HAP-1 (cell line): ENCODE data around the gene SERPINF2.
A peak's percentile ranks its signal among the peaks of the same experiment; 100 is the strongest.
"Not testable (repeated sequence)": the region's sequence is repeated elsewhere in the genome, so short reads cannot be mapped to it uniquely, and the experiment has no call there.

ENCODE experiments used
- DNase-seq, 2 experiments: peaks; one replicate each; pipeline ENCODE4 v3.0.0-alpha.2; 2016 to 2020; ENCODE audit warnings: low spot score in 2 of 2
- H3K27me3 ChIP-seq: fragments of 250-450 bp; sonication (Bioruptor Pico); 2 replicates; pipeline ENCODE4 v1.5.1; 2020; ENCODE audit warnings: low read depth, mild to moderate bottlenecking, moderate library complexity
- H3K36me3 ChIP-seq: fragments of 250-450 bp; sonication (Bioruptor Pico); replicated peaks from 2 replicates; pipeline ENCODE4 v1.5.1; 2020; ENCODE audit warnings: mild to moderate bottlenecking
- H3K4me1 ChIP-seq: fragments of 250-450 bp; sonication (Bioruptor Pico); 2 replicates; pipeline ENCODE4 v1.5.1; 2020; ENCODE audit warnings: mild to moderate bottlenecking
- H3K4me3 ChIP-seq: fragments of 250-450 bp; sonication (Bioruptor Pico); 2 replicates; pipeline ENCODE4 v1.5.1; 2020; ENCODE audit warnings: mild to moderate bottlenecking, moderate library complexity
- H3K9me3 ChIP-seq: fragments of 250-450 bp; sonication (Bioruptor Pico); 2 replicates; pipeline ENCODE4 v1.5.1; 2020; ENCODE audit warnings: mild to moderate bottlenecking, moderate library complexity
- in situ Hi-C: fragments of 300-500 bp; cut with MboI; formaldehyde crosslinking; loops from 3 replicates; pipeline ENCODE4 v1.14.3; 2020; ENCODE audit warnings: low sequenced_read_pairs, inconsistent platforms, mixed read lengths

SERPINF2 gene

DNA sequence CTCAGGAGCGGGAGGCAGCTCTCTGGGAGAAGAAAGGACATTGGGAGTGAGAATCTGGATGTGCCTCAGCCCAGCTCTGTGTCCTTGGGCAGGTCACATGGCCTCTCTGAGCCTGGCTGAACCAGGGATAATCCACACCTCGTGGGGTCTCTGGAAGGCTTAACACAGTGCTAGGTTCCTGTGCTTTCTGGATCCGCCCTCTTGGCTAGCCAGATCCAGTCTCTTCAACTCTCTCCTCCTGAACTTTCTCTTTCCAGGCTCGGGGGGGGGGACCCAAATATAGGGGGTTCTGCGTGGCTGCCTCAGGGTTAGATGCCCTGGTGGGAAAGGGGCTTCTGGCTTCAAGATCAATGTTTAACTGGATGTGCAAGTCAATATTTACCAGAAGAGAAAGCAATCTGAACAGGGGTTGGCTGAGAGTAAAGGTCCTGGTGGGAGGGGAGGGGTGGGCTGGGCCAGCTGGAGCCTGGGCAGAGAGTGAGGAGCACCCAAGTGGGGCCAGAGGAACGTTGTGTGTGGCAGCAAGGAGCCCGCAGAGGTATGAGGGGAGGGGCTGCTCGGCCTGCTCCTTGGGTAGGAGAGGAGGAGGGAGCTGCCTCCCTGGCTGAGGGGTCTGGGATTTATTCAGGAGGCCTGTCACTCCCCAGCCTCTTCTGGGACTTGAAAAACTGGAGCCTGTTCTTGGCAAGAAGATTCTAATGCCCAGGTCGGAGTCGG is at the start of gene SERPINF2:
Gene SERPINF2, plus strand, starts transcription at position 501 of the 717 bp plus-strand sequence. CDS start 2,125 bp downstream, outside the sequence.
- in situ Hi-C loops, result no loop called here
- no peak for DNase-seq
- H3K4me3 ChIP-seq, result no peak within 1 kb of the TSS
- no peaks in the 10 kb centered on the region for H3K9me3 ChIP-seq
- no peaks in the 10 kb centered on the region for H3K36me3 ChIP-seq
- no peaks in the 10 kb centered on the region for H3K4me1 ChIP-seq
- no peaks in the 10 kb centered on the region for H3K27me3 ChIP-seq

DNA sequence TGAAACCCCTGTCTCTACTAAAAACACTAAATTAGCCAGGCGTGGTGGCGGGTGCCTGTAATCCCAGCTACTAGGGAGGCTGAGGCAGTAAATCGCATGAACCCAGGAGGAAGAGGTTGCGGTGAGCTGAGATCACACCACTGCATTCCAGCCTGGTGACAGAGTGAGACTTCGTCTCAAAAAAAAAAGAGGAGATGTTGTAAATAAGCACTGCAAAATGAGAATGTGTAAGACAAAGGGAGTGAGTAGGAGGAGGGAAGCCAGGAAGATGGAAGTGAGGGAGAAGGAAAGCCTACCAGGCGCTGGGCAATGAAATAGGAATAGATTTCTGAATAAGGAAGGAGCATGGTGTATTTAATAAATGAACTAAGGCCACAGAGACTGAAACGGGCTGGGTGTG is 49.3 kb upstream of the SERPINF2 start:
- Histone ChIP-seq H3K4me1 (no peaks in the 10 kb centered on the region), H3K27me3 (no peaks in the 10 kb centered on the region), H3K36me3 (no peaks in the 10 kb centered on the region), H3K4me3 (no peak overlapping the region), H3K9me3 (no peaks in the 10 kb centered on the region)
- in situ Hi-C loops, result no loop called here
- DNase-seq, result no peak

DNA sequence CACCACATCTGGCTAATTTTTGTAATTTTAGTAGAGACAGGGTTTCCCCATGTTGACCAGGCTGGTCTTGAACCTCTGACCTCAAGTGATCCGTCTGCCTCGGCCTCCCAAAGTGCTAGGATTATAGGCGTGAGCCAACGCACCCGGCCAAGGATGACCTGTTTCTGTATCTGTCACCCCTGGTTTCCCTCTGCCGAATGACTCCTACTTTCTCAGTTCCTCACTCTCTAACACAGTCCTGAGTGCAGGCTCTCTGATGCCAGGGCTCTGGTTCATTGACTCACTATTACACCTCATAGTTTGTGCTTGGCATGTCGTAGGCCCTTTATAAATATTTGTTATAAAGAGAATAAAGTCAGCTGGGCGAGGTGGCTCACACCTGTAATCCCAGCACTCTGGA is 47.3 kb upstream of the SERPINF2 start:
- Histone ChIP-seq H3K4me3 (no peak overlapping the region), H3K27me3 (no peaks in the 10 kb centered on the region), H3K36me3 (no peaks in the 10 kb centered on the region), H3K9me3 (no peaks in the 10 kb centered on the region), H3K4me1 (no peaks in the 10 kb centered on the region)
- DNase-seq, result no peak
- in situ Hi-C loops, result no loop called here

DNA sequence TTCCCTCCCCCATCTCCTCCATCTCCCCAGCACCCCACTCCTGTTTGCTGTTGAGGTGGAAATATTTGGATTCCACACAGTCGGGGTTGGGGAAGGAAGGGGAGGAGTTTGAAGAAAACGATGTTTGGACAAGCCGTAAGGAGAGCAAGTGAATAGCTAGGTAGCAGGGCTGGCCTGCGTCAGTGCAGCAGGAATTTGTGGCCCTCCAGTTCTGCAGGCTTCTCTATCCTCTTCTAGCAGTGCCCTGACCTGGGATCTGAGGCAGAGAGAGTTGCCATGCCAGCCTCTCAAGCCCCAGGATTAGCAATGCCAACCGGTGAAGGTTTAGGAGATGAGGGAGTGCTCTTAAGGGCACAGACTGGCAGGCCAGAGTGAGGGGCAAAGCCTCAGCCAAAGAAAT is 45.0 kb upstream of the SERPINF2 start:
- in situ Hi-C loops, result no loop called here
- no peaks in the 10 kb centered on the region for H3K4me1 ChIP-seq
- H3K36me3 ChIP-seq, result no peaks in the 10 kb centered on the region
- H3K4me3 ChIP-seq, result no peak overlapping the region
- H3K27me3 ChIP-seq, result no peaks in the 10 kb centered on the region
- no peak for DNase-seq
- H3K9me3 ChIP-seq, result no peaks in the 10 kb centered on the region

DNA sequence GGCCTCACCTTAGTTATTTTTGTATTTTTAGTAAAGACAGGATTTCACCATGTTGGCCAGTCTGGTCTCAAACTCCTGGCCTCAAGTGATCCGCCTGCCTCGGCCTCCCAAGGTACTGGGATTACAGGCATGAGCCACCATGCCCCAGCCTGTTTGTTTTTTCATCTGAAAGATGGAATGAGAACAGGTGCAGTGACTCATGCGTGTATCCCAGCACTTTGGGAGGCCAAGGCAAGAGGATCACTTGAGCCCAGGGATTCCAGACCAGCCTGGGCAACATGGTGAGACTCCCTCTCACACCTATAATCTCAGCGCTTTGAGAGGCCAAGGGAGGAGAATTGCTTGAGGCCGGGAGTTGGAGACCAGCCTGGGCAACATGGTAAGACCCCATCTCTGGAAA is 42.8 kb upstream of the SERPINF2 start:
- H3K4me3 ChIP-seq, H3K9me3 ChIP-seq, DNase-seq, H3K27me3 ChIP-seq, in situ Hi-C loops, H3K4me1 ChIP-seq, H3K36me3 ChIP-seq: not testable (repeated sequence)

DNA sequence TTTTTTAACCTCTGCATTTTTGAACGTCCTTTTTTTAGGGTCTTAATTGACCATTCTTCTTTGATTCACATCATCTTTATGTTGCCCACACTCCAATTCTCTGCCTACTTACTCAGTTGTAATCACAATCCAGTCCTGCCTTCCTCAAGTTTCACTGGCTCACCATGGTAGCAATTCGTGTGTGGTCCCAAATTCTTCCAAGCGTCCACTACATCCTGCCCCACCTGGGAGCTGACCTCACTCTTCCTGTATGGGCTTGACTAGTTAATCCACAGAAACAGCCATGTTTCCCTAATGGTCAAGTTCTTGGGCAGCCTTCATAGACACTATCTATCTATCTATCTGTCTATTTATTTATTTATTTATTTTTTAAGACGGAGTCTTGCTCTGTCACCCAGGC is 39.6 kb upstream of the SERPINF2 start:
- Histone ChIP-seq H3K27me3 (no peaks in the 10 kb centered on the region; the same call in 1 of the 2 replicates), H3K9me3 (no peaks in the 10 kb centered on the region), H3K4me1 (no peaks in the 10 kb centered on the region), H3K36me3 (no peaks in the 10 kb centered on the region), H3K4me3 (no peak overlapping the region)
- no peak for DNase-seq
- in situ Hi-C loops, result no loop called here

DNA sequence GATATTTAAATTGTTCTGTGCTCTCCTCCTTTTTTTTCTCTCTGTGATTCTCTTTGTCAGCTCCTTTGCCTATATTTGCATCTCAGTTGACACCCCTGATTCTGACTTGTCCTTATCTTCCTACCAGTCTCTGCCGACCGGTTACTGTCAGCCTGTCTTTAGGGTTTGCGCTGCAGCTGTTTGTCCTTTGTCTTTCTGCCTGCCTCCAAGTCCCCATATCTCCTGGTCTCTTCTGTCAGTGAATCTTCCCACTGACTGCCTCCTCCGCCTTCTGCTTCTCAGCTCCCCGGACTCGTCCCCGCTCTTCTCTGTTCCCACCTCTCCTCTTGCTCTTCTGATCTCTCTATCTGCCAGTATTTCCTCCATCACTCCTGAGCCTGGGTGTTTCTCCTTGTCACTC is 37.7 kb upstream of the SERPINF2 start:
- H3K9me3 ChIP-seq, result no peaks in the 10 kb centered on the region
- no peaks in the 10 kb centered on the region; the same call in 1 of the 2 replicates for H3K27me3 ChIP-seq
- H3K36me3 ChIP-seq, result no peaks in the 10 kb centered on the region
- H3K4me3 ChIP-seq, result no peak overlapping the region
- in situ Hi-C loops, result no loop called here
- no peaks in the 10 kb centered on the region for H3K4me1 ChIP-seq
- DNase-seq, result no peak

DNA sequence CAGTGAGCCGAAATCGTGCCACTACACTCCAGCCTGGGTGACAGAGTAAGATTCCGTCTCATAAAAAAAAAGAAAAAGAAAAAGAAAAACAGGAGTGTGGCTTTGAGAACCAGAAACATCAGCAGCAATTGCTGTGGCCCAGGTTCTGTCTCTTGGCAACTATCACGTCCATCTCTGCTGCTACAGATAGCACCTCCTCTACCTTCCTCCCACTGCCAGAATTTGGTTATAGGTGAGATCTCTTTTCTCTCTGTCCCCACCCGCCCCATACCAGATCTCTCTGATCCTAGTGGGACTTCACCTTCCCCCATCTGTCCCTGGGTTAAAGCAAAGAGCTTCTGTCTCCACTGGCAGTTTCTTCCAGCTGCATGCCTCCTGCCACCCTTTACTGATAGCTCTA is 35.6 kb upstream of the SERPINF2 start:
- in situ Hi-C loops, result no loop called here
- Histone ChIP-seq H3K36me3 (no peaks in the 10 kb centered on the region; the same call in 1 of the 2 replicates), H3K9me3 (no peaks in the 10 kb centered on the region), H3K4me1 (no peaks in the 10 kb centered on the region; the same call in 1 of the 2 replicates), H3K27me3 (no peaks in the 10 kb centered on the region; the same call in 1 of the 2 replicates), H3K4me3 (no peak overlapping the region)
- DNase-seq, result no peak

DNA sequence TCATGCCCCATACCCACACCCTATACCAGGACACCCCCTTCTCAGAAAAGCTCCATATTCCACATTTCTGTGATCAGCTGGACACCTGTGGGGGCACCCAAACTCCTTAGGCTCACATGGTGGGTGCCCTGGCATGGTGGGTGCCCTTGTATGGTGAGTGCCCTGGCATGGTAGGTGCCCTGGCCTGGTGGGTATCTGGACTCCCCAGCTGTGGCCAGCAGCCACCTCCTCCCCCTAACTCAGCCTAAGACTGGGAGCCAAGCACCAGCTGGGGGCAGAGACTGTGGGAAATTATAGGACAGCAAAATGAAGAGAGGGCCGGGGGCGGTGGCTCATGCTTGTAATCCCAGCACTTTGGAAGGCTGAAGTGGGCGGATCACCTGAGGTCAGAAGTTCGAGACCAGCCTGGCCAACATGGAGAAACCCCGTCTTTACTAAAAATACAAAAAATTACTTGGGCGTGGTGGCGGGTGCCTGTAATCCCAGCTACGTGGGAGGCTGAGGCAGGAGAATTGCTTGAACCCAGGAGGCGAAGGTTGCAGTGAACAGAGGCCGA is 33.8 kb upstream of the SERPINF2 start:
- H3K27me3 ChIP-seq, H3K4me1 ChIP-seq, H3K4me3 ChIP-seq, H3K36me3 ChIP-seq, in situ Hi-C loops, H3K9me3 ChIP-seq, DNase-seq: not testable (repeated sequence)

DNA sequence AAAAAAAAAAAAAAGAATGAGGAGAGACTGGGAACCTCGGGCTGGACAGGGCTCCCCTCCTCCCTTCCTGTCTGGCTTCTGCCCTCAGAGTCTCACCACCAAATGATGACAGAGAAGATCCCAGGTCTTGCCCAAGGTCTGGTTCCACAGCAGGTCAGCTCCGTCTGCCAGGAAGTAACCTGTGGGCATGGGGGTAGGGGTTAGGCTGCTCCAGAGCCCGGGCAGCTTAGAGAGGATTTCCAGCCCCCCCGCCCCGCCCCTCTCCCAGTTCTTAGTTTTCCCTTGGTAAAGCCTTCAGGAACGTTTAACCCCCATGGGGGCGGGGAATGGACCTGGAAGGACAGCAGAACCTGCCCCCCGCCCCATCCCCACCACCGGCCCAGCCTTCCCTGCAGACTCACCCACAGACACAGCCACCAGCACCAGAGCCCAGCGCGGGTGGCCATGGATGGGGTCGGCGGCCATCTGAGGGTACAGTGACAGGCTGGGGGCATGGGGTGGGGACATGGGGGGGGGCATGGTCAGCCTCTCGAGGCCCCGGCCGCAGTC is 33.2 kb upstream of the SERPINF2 start:
- H3K36me3 ChIP-seq, result peaks cover 9% of the 10 kb centered on the region
- H3K4me1 ChIP-seq, result peaks cover 9% of the 10 kb centered on the region
- peak overlapping the region; percentile 55 for H3K4me3 ChIP-seq
- no peaks in the 10 kb centered on the region for H3K9me3 ChIP-seq
- DNase-seq, result peak in 1 of 2 experiments; percentile 31
- in situ Hi-C loops, result no loop called here
- no peaks in the 10 kb centered on the region; the same call in 1 of the 2 replicates for H3K27me3 ChIP-seq

DNA sequence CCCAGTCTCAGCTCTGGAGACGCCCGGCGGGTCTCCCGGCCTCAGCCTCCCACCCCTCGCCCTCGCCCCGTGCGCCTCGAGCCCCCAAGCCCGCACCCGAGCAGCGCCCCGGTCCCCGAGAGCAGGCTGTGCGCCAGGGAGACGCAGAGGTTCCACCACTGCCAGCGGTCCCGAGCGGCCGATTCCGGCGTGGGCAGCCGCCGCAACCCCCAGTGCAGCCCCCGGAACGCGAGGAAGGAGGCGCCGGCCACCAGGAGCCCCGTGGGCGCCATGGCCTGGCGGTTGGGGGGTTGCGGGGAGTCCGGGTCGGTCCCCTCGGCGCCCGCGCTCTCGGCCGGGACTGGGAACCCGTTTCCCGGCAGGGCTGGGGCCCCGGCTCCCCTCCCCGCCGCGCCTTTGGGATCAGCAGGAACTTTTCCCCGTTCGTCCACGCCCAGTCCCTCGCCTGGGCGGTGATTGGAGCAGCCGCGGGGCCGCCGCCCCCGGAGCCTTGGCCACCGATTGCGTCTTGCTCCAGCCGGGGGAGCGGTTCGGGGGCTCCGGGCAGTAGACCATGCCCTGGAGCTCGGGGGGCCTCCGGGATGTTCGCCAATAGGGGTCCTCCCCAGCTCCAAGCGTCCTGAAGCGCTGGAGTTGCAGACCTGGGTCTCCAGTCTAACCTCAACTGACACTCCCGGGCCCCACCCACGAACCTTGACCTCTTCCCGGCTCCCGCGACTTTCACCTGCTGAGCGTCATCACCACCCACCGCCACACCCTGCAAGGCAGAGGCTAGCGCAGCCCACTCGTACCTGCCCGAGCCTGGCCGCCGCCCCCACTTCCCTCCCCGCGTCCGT is 32.5 kb upstream of the SERPINF2 start, which contains the start of gene TLCD2:
Gene TLCD2, minus strand, starts transcription at position 407 of the 836 bp plus-strand sequence. Its CDS starts 135 bp downstream, at position 272.
- peak within 1 kb of the TSS; percentile 55 for H3K4me3 ChIP-seq
- no peaks in the 10 kb centered on the region for H3K9me3 ChIP-seq
- in situ Hi-C loops, result loop anchor here (10.0 kb wide), 1 partner anchor 325 kb away; the partner anchor contains the start of gene DPH1
- peak; percentile 64 to 83 for DNase-seq
- H3K27me3 ChIP-seq, result no peaks in the 10 kb centered on the region
- H3K36me3 ChIP-seq, result peaks cover 9% of the 10 kb centered on the region
- H3K4me1 ChIP-seq, result peaks cover 14% of the 10 kb centered on the region

DNA sequence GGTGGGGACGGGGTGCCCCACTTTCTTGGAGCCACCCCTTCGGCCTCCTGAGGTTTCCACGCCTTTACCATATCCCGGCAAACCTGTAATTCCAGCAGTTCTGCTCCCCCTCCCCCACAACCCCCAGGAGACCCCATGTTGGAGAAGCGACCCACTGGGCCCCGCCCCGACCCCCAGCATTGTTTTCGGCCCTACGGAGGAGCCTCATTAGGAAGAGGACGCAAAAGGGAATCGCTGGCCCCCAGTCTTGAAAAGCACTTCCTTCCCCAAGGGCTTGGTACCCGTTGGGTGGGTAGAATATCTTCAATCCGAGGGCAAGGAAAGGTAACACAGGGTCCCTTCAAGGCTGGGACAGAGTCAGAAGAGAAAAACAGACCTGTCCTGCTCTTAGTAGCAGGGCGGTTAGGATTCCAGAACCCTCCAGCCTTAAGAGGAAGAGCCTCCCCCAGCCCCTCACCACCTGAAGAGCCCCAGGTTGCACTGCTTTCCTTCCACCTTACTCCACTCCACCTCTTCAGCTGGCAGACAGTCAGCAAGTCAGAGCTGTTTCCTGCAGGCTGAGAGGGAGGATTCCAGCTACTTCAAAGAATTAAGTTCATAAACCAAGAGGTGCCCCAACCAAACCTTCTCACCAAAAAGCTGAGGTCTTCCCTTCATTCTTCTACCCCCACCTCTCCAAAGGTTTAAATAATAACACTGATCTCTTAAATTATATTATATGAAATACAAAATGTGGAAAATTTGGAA is 31.7 kb upstream of the SERPINF2 start:
- Histone ChIP-seq H3K27me3 (no peaks in the 10 kb centered on the region), H3K4me3 (peak overlapping the region; percentile 55), H3K36me3 (peaks cover 9% of the 10 kb centered on the region), H3K4me1 (peaks cover 14% of the 10 kb centered on the region), H3K9me3 (no peaks in the 10 kb centered on the region)
- in situ Hi-C loops, result loop anchor here (10.0 kb wide), 1 partner anchor 324 kb away; the partner anchor contains the start of gene DPH1
- DNase-seq, result no peak

DNA sequence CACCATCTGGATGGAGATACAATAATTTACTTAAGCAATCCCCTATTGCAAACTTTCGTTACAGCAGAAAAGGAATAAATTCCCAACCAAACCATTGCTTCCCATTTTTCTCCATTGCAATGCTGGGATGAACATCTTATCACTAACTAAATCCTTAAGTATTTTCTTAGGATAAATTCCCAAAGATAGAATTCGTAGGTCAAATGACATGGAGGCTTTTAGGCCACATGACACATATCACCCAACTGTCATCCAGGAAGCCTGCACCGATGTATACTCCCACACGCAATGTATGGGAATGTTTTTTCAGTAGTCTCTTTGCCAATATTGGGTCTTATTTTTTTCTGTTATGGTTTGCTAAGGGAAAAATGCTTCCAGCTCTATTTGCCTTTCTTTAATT is 30.9 kb upstream of the SERPINF2 start:
- no peak for DNase-seq
- Histone ChIP-seq H3K4me3 (no peak overlapping the region), H3K4me1 (peaks cover 14% of the 10 kb centered on the region), H3K27me3 (no peaks in the 10 kb centered on the region), H3K36me3 (peaks cover 9% of the 10 kb centered on the region), H3K9me3 (no peaks in the 10 kb centered on the region)
- in situ Hi-C loops, result loop anchor here (10.0 kb wide), 1 partner anchor 323 kb away; the partner anchor contains the start of gene DPH1
